MG63 (cell line): ENCODE results near the gene DNAJC10. TPM values are rescaled to one million over a fixed set of nuclear protein-coding genes. Genes with fewer than 3 reads are reported as not detected.

Experiments
- DNase-seq: peaks from one replicate; pipeline ENCODE4 v3.0.0-alpha.2; 2020
- H3K27me3 ChIP-seq: fragments of 250-450 bp; sonication (Bioruptor Pico); 2 replicates; pipeline ENCODE4 v1.5.1; 2020; ENCODE audit warnings: mild to moderate bottlenecking, moderate library complexity
- H3K36me3 ChIP-seq: fragments of 250-450 bp; sonication (Bioruptor Pico); 2 replicates; pipeline ENCODE4 v1.5.1; 2020; ENCODE audit warnings: mild to moderate bottlenecking, moderate library complexity
- H3K4me3 ChIP-seq: fragments of 250-450 bp; sonication (Bioruptor Pico); 2 replicates; pipeline ENCODE4 v1.5.1; 2020; ENCODE audit warnings: mild to moderate bottlenecking, moderate library complexity
- H3K9me3 ChIP-seq: fragments of 250-450 bp; sonication (Bioruptor Pico); 2 replicates; pipeline ENCODE4 v1.5.1; 2020; ENCODE audit warnings: mild to moderate bottlenecking, moderate library complexity
- total RNA-seq: library from RNA; depleted of rRNA; stranded (reverse); fragments of >200 nt; shearing (Covaris generic); gene quantifications from 2 replicates; pipeline ENCODE4 v1.2.3, GENCODE V29; 2014; ENCODE audit warnings: low replicate concordance

Gene DNAJC10
- total RNA-seq, 1 experiment from 2014 or later = 86.0 TPM

DNA sequence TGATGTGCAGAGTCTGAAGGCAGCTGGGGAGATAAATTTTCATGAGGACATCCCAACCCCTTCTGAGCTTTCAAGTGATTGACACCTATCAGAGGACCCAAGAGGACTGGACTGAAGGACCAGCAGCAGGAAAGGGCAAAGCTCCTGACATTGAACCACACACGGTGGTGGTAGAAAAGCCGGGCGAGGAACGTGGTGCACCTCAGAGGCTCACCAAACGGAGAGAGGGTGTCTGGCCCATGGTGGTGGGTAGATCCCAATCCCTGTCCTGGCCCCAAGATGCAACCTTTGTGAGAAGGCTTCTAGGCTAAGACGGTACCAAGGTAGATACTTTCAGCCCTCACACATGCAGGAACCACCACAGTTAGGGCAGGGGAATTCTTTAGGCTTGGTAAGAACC lies 98.3 kb downstream of the DNAJC10 start:
- Histone ChIP-seq H3K9me3 (no peaks in the 10 kb centered on the region), H3K4me3 (no peak overlapping the region), H3K36me3 (no peaks in the 10 kb centered on the region), H3K27me3 (peaks cover 8% of the 10 kb centered on the region)
- no peak for DNase-seq

DNA sequence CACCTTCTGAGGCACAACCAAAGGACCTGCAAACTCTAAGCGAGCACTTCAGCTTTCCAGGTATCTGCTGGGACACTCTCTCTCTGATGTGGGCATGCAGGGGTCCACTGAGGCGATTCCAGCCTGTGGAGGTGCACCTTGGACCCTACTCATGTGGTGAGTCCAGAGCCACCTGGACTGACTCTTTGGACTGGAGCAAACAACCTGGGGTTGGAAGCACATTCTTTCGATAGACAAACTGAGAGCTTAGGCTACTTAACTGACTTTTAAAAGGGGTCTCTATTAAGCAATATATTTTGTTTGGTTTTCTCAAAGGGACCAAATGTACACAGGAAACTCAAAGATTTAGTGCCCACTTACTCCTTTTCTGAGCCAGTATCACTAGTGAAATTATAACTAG lies 98.7 kb downstream of the DNAJC10 start:
- Histone ChIP-seq H3K4me3 (no peak overlapping the region), H3K9me3 (no peaks in the 10 kb centered on the region), H3K27me3 (peaks cover 7% of the 10 kb centered on the region), H3K36me3 (no peaks in the 10 kb centered on the region)
- DNase-seq = no peak

DNA sequence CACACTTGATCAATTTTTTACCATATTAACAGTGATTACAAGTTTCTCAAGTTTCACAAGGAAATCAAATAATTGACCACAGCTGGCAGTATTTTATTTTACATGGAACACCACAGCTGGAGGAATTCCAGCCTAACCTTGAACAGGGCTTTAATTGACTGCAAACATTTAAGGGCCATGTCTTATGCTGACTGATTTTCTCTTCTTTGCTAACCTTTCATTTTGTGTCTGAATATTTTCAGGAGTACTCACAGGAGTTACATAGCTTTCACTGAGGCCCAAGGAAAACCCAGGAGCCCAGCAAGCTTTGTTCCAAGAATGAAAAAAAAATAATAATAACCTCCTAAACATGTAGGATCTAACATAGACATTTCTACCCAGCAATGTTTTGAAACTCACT lies 100.8 kb downstream of the DNAJC10 start:
- no peak for DNase-seq
- Histone ChIP-seq H3K27me3 (peaks cover 2% of the 10 kb centered on the region), H3K9me3 (no peaks in the 10 kb centered on the region), H3K4me3 (no peak overlapping the region), H3K36me3 (no peaks in the 10 kb centered on the region)

DNA sequence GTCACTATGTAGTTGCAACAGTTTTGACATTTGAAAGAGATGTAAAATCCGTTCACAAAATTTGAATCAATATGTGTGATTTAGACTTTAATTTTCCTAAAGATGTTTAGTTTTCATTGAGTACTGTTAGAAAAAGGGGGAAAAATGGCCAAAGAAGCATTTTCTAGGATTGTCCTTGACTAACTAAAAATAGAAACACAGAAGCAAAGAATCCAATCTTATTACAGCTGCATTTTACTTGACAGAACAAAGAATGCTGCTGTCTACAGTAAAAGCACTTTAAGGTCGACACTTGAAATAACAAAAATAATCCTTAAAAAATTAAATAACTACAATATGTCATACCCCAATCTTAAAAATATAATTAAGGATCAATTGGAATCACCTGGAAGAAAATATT lies 101.5 kb downstream of the DNAJC10 start:
- peaks cover 2% of the 10 kb centered on the region for H3K27me3 ChIP-seq
- H3K36me3 ChIP-seq = no peaks in the 10 kb centered on the region
- no peak for DNase-seq
- H3K4me3 ChIP-seq = no peak overlapping the region
- no peaks in the 10 kb centered on the region for H3K9me3 ChIP-seq

DNA sequence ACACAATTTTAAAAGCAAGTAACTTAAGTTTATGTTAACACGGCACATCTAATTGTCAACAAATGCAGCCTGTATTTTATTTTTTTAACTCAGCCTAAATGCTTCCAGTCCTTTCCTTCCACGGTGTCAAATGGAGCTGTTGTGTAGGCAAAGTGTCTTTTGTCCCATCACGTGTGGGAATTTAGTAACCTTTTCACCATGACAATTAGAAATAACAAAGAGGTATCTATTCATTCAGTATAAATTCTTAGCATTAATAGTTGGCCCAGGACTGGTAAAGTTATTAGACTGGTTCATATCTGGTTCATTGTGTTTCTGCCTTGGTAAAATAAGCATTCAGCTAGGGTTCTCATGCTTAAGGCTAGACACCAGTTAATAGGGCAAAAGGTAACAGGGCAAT lies 102.4 kb downstream of the DNAJC10 start:
- no peaks in the 10 kb centered on the region for H3K36me3 ChIP-seq
- no peaks in the 10 kb centered on the region for H3K9me3 ChIP-seq

DNA sequence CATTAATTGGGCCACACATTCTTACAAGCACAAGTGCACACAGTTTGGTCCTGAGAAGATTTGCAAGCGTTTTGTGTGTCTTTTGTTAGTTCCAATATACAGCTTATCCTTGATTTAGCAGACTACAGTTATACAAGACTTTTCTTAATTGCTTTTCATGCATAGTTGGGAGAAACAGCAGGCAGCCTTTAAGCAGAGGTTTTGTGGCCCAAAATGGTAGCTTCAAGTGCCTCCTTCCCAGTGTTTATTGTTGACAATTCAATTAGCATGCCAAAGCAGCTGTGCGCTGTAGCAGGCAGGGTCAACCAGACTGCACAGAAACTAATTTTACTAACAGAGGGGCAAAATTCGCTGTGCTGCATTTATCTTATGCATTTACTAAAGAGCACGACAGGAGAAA lies 102.9 kb downstream of the DNAJC10 start:
- no peak for DNase-seq
- H3K9me3 ChIP-seq = no peaks in the 10 kb centered on the region
- H3K4me3 ChIP-seq = no peak overlapping the region
- no peaks in the 10 kb centered on the region; the same call in 1 of the 2 replicates for H3K27me3 ChIP-seq
- H3K36me3 ChIP-seq = no peaks in the 10 kb centered on the region

More for the DNA sequence above, 102.4 kb downstream of the DNAJC10 start:
- DNase-seq = no peak
- H3K4me3 ChIP-seq = no peak overlapping the region
- peaks cover 2% of the 10 kb centered on the region for H3K27me3 ChIP-seq

DNA sequence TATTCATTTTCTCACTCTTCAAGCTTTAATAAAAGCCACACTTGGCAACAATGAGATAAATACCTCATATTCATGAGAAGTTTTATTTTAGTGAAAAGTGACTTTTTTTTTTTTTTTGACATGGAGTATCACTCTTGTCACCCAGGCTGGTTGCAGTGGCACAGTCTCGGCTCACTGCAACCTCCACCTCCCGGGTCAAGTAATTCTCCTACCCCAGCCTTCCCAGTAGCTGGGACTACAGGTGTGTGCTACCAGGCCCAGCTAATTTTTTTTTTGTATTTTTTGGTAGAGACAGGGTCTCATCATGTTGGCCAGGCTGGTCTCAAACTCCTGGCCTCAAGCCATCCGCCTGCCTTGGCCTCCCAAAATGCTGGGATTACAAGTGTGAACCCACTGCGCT lies 103.4 kb downstream of the DNAJC10 start:
- H3K36me3 ChIP-seq = no peaks in the 10 kb centered on the region
- no peaks in the 10 kb centered on the region; the same call in 1 of the 2 replicates for H3K27me3 ChIP-seq
- H3K9me3 ChIP-seq = no peaks in the 10 kb centered on the region
- H3K4me3 ChIP-seq = no peak overlapping the region
- no peak for DNase-seq

DNA sequence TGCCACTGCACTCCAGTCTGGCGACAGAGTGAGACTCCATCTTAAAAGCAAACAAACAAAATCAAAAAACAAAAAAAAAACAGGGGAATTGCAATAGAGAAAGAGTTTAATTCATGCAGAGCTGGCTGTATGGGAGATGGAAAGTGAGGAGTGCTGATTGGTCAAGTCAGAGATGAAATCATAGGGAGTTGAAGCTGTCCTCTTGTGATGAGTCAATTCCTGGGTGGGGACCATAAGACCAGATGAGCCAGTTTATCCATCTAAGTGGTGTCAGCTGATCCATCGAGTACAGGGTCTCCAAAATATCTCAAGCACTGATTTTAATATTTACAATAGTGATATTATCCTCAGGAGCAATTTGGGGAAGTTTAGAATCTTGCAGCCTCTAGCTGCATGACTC lies 105.1 kb downstream of the DNAJC10 start:
- Histone ChIP-seq H3K9me3 (no peaks in the 10 kb centered on the region), H3K4me3 (no peak overlapping the region), H3K36me3 (no peaks in the 10 kb centered on the region), H3K27me3 (no peaks in the 10 kb centered on the region; the same call in 1 of the 2 replicates)
- DNase-seq = no peak

DNA sequence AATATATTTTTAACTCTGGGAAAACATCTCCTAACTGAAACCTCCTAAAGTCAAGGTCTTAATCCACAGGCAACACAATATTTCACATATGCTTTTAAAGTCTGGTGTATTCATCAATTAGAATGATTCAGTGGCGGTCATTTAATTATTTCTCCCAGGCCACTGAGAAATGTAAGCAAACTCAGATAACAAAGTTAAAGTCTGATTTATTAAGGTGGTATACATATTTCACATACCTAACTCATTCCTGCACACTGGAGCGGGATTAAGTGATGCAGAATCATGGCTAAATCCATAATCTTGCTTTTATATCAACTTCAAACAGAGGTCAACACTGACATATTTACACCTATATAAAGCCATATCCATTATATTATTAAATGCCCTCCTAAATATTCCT lies 106.7 kb downstream of the DNAJC10 start:
- H3K36me3 ChIP-seq = no peaks in the 10 kb centered on the region
- no peak for DNase-seq
- no peak overlapping the region for H3K4me3 ChIP-seq
- no peaks in the 10 kb centered on the region for H3K9me3 ChIP-seq
- no peaks in the 10 kb centered on the region for H3K27me3 ChIP-seq

DNA sequence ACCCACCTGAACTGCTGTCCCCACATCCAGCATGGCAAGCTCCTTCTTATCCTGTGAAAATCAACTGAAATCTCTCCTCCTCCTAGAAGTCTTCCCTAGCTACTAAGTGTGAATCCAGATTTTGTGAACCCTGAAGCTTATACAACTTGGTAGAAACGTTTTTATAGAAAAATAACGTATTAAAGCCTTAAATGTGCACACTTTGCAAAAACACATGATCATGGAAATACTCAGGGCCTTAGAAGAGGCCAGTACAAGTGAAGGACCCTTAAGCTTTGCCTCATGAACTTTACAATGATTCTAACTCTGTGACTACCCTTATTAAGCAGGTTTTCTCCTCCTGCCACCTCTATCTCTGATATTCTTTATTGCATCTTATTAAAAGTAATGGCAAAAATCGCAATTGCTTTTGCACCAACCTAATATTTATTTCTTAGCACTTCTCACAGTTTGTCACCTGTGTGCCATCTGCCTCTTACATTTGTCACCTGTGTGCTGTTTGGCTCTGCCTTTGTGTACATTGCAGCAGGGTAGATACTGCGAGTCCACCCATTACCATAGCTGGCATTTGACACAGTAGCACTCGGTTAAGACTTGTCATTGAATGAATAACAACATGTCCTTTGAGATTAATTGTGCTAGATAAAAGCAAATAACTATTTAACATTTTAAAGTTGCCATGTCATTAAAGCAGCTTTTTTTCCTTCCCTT lies 108.2 kb downstream of the DNAJC10 start:
- no peaks in the 10 kb centered on the region for H3K27me3 ChIP-seq
- H3K36me3 ChIP-seq = no peaks in the 10 kb centered on the region
- H3K9me3 ChIP-seq = no peaks in the 10 kb centered on the region
- no peak overlapping the region for H3K4me3 ChIP-seq
- DNase-seq = no peak

DNA sequence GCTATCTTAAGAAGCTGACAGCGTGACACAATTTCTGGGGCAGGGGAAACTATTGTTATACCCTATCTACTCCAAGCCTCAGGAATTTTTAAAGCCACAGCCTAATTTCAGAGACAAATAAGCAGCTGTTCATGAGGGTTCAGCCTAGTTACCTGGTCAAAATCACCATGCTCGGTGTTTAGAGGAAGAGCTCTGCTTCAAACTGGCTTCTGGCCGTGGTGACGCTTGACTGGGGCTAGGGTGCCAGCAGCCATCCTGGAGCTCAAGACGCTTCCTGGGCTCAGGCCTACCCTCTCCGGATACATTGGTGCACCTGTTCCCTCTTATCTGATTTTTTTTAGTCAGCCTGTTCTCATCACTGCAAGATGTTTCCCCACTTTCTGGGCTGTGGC lies 108.7 kb downstream of the DNAJC10 start:
- Histone ChIP-seq H3K27me3 (no peaks in the 10 kb centered on the region), H3K9me3 (no peaks in the 10 kb centered on the region), H3K4me3 (no peak overlapping the region), H3K36me3 (no peaks in the 10 kb centered on the region)
- no peak for DNase-seq

DNA sequence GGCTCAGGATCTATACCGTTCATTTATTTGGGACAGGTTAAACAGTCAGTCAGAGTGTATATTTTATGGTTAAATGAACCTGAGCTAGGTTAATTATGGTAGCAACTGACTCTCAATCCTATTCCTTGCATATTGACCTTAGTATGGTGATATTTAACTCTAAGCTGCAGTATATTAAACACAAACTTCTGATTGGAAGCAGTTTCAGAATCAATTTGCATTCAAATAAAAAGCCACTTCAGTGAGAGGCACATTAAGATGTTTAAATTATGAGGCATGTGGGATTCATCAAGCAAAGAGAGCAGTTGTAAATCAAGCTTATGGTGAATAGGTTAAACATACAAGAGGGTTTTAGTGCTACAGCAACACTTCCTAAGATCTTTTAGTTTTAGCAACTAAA lies 110.0 kb downstream of the DNAJC10 start:
- H3K27me3 ChIP-seq = no peaks in the 10 kb centered on the region
- no peaks in the 10 kb centered on the region for H3K36me3 ChIP-seq
- no peak for DNase-seq
- H3K9me3 ChIP-seq = no peaks in the 10 kb centered on the region
- H3K4me3 ChIP-seq = no peak overlapping the region

DNA sequence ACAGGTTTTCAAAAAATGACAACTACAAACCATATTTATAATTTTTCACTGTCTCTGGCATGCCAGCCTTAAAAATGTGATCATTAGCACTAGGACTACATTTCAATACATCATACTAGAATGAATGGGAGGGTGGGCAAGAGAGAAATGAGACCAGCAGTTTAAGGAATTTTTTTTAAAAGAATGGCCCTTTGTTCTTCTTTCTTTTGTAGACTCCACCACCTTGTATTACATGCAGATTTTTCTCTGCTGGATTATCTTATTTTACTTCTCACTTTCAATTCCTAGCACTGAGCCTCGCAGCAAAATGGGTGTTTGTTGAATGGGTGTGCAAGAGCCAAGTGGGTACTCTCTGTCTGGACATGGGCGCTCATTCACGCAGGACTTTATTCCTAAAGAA lies 110.4 kb downstream of the DNAJC10 start:
- H3K4me3 ChIP-seq = no peak overlapping the region
- DNase-seq = no peak

DNA sequence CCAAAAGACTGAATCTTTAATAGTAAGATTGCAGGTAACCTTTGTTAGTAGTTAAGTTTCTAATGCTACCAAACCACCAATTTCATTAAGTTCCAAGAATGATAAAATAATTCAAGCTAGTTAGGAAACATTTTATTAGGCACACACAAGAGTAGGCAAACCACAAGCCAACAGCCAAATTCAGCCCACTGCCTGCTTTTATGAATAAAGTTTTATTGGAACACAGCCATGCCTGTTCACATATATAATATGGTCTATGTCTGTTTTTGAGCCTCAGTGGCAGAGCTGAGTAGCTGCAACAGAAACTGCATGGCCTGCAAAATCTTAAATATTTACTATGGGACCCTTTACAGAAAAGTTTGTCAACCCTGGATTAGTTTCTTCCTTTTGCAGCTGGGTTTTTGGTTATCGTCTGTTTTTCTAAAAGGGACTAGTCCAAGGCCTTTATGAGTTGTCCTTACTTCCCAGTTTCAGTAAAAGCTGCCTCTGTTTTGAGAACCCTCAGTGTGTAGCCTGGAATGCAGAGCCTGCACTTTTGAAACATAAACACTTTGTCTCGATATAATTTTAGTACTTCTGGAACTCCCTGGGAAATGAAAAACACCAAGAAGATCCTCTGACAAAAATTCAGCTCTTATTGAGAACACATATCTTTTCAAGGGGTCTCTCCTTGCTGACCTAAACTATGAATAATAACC lies 111.3 kb downstream of the DNAJC10 start:
- Histone ChIP-seq H3K4me3 (no peak overlapping the region), H3K27me3 (no peaks in the 10 kb centered on the region), H3K9me3 (no peaks in the 10 kb centered on the region), H3K36me3 (no peaks in the 10 kb centered on the region)
- DNase-seq = no peak

More for the DNA sequence above, 110.4 kb downstream of the DNAJC10 start:
- Histone ChIP-seq H3K36me3 (no peaks in the 10 kb centered on the region), H3K9me3 (no peaks in the 10 kb centered on the region), H3K27me3 (no peaks in the 10 kb centered on the region)

DNA sequence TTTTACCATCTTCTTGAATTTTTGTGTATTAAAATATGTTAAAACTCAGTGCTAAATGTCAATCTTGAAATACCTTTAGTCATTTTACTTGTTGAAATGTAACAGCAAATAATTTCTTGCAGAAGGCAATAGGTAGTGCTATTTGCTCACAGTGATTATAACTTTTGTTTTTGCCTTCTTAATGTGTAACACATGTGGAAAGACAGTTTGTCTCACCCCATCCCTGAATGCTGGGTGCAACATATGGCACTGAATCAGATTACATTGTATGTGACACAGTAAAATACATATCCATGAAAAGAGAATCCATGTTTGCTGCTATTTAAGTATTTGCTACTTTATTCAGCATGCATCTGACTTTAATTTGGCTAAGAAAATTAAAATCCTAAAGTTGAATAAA lies 115.0 kb downstream of the DNAJC10 start:
- H3K36me3 ChIP-seq = no peaks in the 10 kb centered on the region
- no peaks in the 10 kb centered on the region for H3K9me3 ChIP-seq
- DNase-seq = no peak
- no peak overlapping the region for H3K4me3 ChIP-seq
- H3K27me3 ChIP-seq = no peaks in the 10 kb centered on the region

DNA sequence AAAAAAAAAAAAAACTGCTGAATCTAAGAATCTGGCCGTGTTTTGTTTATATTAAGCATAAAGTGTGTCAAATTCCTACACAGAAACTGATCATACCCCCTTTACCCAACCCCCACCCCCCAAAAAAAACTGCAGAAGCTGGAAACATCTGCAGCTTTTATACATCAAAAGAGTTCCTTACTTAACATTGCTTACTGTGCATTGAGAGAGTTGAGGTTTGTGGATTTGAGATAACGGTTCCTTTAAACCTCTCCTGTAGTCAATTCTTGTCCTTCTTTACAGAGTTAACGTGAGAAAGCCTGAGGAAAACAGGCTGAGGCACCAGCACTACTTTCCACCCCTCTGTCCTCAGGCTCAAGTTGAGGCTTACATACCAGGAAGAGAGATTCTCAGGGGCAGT lies 115.9 kb downstream of the DNAJC10 start:
- Histone ChIP-seq H3K27me3 (no peaks in the 10 kb centered on the region), H3K36me3 (no peaks in the 10 kb centered on the region), H3K9me3 (no peaks in the 10 kb centered on the region), H3K4me3 (no peak overlapping the region)
- no peak for DNase-seq

DNA sequence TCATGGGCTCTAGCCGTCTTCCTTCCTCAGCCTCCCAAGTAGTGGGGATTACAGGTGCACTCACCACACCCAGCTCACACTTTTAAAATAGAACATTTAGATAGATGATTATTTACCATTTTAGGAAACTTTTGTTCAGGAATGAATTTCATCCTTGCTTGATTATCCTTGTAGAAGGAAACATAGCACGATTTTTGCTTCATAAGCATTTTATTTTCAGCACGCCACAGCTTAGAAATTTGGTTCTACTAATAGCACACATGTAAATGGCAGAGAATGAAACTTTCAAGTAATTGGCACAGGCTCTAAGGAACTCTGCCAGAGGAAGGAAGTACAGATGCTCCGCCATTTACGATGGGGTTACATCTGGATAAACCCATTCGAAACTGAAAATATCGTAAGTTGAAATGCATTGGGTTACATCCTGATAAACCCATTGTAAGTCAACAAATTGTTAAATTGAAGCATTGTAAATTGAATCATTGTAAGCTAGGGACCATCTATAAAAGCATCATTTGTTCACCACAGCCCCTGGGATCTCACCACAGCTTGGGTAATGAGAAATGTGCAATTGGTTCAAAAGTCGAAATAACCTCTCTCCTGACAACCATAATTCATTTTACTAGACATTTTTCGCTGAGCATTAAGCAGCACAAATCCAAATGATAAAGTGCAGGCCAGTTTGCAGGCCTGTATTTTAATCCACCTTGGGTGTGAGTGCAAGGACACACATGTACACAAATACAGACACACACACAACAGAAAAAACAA lies 117.2 kb downstream of the DNAJC10 start:
- no peak for DNase-seq
- Histone ChIP-seq H3K9me3 (no peaks in the 10 kb centered on the region), H3K27me3 (no peaks in the 10 kb centered on the region), H3K36me3 (no peaks in the 10 kb centered on the region), H3K4me3 (no peak overlapping the region)
